ENCODE data around the gene KCNJ16.

Gene KCNJ16

DNA sequence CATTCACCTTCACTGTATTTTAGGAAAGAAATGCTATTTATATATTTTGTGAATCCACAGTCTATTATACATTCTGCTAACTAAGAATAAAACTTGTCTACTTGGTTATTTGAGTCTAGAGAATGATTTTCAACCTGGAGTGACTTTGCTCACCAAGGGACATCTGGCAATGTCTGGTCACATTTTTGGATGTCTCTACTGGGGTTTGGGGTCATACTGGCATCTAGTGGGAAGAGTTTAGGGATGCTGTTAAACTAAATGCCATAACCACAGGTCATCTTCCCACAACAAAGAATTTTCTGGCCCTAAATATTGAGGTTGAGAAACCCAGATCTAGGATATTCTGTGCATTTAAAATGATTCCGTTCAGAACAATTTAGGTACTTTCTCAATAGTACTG, 26.0 kb downstream of the KCNJ16 start:
- DNase-seq = no peak

DNA sequence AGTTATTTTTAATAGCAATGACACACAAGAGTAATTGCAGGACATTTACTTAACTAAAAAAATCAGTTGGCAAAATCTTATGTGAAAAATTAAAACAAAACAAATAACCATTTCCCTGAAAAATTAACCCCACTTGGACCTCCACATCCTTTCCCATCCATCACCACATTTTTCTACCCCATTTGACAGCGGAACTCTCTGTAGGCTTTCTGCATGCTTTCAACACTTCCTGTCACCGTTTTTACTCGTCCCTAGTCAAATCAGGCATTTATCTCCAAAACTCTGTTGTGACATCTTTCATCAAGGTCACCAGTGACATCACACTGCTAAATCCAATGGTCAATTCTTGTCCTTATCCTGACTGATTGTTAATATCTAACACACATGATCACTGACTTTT, 27.5 kb downstream of the KCNJ16 start:
- no peak for DNase-seq

DNA sequence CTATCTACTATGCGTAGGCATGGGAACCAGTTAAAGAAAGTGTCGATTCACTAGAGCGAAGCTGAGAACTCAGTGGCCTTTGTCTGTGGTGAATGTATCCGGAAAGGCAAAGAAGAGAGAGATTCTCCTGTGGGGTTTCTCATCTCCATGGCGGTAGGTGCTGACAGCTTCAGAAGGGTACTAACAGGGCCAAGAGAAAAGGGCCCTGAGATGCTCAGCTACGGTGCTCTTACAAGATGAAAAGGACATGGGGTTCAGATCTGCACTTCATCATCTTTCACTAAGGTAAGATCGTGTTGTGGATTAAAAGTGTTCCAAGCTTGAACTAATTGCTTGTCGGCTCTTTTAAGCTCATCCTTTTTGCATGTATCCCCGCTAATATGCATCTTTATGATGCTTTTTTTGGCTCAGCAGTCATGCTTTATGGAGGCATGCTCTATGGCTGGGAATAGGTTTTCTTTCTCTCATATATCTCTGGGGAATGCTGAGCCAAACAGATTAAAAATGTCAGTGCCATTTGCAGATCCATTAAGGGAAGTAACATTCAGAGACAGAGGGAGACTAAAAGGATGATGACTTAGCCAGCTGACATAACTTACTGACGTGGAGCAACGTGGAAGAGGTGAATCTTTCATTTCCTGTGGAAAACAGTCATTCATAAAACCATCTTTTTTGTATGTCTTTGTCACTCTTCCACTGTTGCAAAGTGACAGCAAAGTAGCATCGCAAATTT, 29.9 kb downstream of the KCNJ16 start:
- DNase-seq = no peak

DNA sequence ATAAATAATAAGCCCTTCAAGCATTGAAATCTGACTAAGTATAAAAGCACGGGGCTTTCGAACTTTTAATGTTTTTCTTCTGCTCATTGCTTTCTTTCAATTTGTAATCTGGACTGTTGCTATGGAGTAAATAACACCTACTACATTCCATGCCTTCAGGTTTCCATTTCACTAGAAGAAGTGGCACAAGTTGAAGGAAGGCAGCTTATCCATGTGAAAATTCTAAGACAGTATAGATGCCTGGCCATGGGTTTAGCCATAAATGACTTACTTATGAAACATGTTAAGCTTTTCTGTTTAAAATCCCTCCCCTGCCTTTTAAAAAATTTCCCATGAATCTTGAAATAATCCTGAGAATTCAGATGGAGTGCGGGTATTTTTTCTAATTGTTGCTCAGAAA, 30.6 kb downstream of the KCNJ16 start:
- DNase-seq = no peak

DNA sequence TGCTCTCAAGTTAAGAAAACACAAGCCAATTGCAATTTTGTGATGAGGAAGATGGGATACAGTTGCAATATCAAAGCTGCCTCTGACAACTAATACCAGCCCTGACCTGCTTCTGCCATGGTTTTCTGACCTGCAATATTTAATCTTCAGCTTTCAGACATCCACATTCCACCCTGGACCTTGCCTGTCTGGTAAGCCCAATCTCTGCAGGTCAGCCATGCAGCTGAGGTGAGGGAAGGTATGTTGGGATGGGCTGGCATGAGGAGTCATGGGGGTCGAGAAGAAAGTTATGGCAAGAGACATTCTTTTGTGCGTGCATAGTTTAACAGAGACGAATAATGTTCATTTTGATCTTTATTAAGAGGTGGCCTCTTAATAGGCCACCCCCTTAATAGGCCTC, 31.5 kb downstream of the KCNJ16 start:
- DNase-seq = no peak

DNA sequence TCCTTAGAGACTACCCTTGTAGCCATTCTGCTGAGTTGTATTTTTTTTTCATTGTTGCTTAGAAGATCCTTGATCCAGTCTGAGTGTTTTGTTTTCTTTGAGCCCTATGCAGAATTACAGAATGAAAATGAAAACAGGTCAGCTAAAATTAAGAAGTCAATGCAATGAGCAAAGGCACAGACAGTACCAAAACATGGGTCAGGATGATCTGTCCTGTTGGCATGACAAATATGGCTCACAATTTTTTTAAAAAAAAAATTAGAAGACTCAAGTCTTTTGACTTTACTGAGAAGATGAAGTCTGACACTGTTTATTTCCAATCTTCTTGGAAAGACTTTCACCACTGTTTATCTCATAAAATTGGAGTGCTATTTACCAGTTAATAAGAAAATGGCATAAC, 32.4 kb downstream of the KCNJ16 start:
- DNase-seq = no peak

DNA sequence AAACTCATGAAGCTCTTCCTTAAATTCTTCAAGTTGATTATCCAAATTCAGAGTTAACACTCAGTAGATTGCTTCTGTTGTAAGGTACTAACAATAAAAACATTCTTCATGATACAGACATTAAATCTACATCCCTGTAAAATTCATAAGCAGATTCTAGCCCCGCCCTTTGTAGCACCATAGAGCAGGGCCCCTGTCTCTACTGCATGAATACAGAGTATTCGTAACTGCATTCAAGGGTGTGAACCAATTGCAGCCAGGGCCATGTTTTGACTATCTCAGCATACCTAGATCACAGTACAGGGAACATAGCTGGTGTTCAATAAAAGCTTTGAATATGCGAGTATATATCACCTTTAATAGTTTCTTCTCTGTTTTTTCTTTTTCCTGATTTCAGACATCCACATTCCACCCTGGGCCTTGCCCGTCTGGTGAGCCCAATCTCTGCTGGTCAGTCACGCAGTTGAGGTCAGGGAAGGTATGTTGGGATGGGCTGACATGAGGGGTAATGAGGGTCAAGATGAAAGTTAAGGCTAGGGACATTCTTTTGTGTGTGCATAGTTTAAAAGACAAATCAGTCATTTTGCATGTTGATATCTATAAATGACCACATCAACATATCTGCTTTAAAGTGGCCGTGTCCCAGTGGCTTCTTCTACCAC, 33.0 kb downstream of the KCNJ16 start:
- no peak for DNase-seq

DNA sequence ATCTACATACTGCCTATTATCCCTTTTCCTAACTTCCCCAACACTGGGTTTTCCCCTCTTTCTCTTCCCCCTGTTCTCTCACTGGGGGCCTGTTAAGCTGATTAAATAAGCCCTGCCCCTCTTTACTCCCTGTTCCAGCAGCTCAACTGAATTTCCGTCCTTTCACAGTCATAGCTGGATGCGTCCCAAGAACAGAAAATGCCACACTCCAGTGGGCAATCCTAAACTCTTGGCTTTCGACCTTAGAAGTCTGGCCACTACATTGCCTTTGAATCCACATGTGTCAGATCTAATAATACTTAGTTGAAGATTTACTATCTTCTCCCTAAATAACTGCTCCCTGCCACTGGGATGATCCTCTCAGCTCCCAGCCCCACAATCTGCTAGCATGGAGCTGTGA, 34.5 kb downstream of the KCNJ16 start:
- no peak for DNase-seq

DNA sequence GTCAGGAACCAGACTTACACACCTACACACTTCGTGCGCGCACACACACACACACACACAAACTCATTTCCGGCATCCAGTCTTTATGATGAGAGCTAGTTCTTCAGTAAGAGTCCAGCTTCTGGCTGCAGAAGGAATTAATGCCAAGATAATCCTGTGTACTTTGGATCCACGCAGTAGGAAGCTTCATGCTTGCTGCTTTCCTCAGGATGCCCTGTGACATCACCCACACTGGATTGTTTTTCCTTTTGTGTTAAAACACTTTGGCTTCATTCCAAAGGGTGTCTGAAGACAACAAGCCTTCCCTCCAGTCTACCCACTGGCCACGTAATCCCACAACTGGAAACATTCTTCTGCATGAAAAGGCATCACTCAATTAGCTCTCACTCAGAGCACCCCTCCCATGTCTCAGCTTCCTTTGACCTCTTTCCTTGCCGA, 35.4 kb downstream of the KCNJ16 start:
- no peak for DNase-seq

DNA sequence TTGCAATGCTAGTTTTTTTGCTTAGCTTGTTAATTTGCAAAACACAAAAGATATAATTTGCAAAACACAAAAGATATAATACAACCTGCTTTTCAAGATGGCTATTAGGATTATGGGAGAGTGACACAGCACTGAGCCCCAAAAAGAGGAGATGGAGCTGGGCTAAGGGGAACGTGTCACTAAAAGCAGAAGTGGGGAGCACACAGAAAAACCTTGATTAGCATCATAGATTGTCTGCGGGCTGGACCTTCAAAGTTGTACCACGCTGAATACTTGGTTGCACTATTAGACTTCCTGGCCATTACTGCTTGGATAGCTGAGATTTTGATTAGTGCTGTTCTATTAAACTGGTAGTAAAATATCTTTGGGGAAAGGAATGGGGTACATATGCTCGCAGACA, 36.2 kb downstream of the KCNJ16 start:
- DNase-seq = no peak

DNA sequence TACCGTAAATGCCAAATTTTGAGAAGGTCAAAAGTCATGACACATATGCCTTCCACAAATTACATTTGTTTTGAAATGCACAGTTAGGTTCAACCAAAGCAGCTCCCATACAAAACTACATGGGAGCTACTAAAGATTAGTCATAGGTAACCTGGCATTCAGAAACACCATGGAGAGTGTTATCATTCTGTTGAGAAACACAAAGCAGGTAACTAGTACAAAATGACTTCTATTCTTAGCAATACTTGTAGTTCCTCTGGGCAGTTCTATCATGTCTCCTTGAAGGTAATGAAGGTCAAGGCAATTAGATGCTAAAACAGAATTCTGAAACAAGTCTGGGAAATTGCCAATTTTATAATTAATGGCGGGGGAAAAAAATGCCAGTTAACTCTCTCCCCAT, 39.4 kb downstream of the KCNJ16 start:
- DNase-seq = no peak

DNA sequence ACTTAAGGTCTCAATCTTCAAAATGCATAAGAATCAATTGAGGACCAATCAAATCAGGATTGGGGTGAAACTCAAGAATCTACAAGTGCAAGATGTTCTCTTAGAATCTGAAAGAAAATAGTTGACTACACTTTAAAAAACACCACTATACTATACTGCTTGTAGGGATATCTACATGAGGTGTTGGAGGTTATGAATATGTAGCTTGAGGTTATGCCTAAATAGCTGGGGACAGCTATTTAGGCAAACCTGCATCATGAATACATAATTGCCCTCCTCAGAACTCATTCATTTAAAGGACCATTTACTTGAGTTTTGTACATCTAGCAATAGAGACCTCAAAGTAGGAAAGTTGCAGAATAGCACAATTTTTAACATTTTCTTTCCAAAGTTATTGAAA, 40.1 kb downstream of the KCNJ16 start:
- no peak for DNase-seq

DNA sequence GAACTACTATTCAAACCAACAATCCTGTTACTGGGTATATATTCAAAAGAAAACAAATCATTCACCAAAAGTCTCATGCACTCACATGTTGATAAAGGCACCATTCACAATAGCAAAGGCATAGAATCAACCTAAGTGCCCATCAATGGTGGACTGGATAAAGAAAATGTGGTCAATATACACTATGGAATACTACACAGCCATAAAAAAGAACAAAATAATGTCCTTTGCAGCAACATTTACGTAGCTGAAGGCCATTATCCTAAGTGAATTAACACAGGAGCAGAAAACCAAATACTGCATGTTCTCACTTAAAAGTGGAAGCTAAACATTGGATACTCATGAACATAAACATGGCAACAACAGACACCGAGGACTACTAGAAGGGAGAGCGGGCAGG, 41.9 kb downstream of the KCNJ16 start:
- DNase-seq = no peak

DNA sequence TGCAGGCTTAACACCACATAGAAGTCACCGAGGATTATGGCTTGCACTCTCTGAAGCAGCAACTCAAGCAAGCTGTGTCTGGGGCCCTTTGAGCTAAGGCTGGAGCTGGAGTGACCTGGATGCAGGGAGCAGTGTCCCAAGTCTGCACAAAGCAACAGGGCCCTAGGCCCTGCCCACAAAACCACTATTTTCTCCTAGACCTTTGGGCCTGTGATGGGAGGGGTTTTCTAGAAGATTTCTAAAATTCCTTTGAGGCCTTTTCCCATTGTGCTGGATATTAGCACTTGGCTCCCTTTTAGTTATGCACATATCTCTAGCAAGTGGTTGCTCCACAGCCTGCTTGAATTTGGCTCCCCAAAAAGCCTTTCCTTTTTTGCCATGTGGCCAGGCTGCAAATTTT, 44.5 kb downstream of the KCNJ16 start:
- DNase-seq = no peak

DNA sequence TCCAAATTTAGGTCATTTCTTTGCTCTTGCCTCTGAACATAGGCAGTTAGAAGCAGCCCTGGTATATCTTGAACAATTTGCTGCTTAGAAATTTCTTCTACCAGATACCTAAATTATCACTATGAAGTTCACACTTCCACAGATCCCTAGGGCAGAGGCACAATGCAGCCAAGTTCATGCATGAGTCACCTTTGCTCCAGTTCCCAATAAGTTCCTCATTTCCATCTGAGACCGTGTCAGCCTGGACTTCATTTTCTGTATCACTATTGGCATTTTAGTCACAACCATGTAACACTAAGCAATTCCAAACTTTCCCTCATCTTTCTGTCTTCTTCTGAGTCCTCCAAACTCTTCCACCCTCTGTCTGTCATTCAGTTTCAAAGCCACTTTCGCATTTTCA, 45.0 kb downstream of the KCNJ16 start:
- DNase-seq = no peak

DNA sequence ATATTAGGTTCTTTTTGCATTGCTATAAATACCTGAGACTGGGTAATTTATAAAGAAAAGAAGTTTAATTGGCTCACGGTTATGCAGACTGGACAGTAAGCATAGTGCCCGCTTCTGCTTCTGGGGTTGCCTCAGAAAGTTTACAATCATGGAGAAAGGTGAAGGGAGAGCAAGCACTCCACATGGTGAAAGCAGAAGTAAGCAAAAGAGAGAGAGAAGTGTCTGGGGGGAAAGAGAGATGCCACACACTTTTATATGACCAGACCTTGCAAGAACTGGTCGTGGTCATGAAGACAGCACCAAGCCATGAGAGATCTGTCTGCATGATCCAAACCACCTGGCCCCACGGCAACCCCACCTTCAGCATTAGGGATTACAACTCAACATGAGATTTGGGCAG, 45.4 kb downstream of the KCNJ16 start:
- no peak for DNase-seq

DNA sequence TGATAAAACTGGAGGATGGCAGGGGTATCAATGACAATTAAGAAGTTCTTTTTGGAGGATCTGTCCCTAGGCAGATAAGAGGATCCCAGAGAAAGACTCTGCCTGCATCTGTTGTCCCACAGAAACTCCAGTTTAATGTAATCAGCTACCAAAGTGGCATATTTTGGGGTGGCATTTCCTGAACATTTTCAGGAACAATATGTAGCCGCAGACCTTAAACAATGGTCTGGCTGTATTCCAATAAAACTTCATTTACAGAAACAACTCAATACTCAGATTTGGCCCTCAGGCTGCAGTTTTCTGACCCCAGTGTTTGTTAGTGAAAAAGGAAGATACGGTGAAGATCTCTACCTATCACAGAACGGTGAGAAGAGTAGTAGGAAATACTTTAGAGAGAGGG, 46.1 kb downstream of the KCNJ16 start:
- no peak for DNase-seq

DNA sequence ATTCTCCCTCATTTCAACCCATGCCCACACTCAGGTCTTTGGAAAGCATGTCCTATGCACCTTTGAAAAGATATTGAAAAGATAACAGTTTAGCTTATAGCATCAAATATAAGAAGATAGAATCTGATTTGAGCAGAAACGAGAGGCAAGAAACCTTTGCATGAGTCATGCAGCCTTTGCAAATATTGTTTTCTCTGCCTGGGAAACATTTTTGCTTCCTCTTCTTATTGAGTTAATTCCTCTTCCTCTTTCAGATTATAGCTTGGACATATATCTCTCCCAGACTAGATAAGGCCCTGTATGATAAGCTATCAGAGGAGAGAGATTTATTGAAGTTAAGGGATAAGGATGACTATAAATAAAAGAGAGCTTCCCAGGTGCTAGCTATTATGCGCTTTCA, 48.2 kb downstream of the KCNJ16 start:
- DNase-seq = no peak

DNA sequence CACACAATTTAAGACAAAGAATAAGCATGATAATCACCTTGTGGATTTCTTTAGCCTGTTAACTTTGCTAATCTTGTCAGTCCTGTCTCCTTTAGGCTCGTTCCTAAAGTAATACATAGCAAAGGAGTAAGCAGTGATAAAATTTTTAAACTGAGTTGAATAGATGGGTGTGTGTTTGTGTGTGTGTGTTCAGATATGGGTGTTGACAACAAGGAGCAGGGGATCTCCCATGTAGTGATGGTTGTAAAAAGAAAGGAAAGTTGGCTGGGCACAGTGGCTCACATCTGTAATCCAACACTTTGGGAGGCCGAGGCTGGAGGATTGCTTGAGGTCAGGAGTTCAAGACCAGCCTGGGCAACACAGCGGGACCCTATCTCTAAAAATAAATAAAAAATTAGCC, 49.7 kb downstream of the KCNJ16 start:
- DNase-seq = no peak

DNA sequence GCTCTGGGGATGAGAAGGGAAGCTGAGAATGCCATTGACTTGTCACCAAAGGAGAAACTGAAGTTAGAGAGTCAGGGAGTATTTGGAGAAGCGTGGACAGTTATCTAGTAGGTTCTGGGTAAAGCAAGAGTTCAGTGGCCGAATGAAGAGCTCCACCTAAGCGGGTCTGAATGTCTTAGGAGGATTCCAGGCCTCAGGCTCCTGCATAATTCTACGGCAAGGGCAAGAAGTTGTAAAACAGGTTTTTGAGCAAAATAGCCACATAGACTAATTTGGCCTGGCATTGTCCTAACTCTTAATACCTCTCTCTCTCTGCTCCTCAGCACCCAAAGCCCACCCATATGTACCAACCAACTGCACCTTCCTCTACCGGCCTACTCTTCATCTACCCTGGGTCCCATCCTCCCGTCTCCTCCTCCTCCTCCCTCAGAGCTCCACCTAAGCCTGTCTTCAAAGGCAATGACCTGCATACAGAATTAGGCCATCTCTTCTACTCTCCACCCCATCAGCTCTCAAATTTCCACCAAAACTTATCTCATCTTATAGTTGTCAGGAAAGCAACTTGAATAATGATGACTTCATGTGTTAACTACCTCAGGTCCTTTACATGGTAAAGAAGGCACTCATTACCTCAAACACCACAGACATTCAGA, 52.3 kb downstream of the KCNJ16 start:
- DNase-seq = no peak

DNA sequence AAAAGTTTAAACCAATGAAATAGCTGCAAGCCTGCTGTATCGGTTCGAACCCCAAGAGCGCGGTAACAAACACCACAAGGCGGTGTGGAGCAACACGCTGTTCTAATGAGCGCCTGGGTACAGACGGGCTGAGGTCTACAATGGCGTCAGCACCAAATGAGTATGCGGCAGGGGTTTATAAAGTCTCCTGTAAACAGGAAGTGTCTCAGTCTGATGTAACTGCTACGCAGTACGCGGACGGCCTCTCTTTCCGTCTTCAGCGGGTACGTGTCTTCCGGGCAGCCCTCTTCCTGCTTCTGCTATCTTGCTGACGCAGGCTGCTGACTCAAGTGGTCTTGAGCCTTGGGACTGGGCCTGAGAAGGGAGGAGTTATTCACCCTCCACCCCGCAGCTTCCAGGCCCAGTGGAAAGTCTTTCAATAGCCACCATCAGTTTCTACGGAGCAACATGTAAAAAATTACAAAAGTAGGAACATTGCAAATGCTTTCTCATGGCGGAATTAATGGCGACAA, 53.8 kb downstream of the KCNJ16 start:
- DNase-seq = no peak

DNA sequence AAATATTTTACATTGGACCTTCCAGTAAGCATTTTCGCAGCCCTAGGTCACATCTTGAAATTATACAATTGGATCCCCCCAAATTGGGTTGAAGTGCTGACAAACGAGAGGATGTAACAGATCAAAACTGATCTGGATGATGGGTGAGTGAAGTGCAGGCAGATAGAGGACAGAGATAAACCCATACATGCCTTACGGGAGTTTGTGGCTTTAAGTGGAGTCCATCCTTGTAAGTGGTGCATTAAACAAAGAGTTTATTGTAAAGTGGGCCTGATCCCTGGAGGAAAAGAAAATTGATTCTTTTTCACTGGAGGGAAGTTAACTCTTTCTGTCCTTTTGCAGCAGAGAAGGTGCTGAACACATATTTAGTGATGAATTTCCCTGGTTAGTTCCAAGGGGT, 55.3 kb downstream of the KCNJ16 start:
- no peak for DNase-seq

DNA sequence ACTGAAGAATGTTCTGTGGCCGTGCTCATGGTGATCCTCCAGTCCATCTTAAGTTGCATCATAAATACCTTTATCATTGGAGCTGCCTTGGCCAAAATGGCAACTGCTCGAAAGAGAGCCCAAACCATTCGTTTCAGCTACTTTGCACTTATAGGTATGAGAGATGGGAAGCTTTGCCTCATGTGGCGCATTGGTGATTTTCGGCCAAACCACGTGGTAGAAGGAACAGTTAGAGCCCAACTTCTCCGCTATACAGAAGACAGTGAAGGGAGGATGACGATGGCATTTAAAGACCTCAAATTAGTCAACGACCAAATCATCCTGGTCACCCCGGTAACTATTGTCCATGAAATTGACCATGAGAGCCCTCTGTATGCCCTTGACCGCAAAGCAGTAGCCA, 57.5 kb downstream of the KCNJ16 start:
- DNase-seq = no peak

DNA sequence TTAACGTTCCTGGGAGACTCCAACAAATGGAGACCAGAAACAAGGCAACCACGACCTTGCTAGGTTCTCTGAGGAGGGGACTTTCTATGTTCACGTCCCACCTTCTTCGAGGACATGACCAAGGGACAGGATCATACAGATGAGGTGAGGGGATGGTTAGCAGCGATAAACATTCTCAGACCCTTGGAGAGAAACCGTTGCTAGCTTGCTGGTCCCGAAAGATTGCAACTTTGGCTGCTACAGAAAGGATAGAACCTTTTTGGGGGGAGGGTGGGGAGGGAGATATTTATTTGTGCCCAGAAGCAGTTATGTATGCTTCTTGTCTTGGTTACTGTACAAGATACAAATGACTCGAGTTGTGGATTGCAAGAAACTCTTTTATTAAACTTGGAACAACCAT, 59.0 kb downstream of the KCNJ16 start:
- no peak for DNase-seq

Measured in activated CD4-positive, alpha-beta T cell treated with anti-CD3 and anti-CD28 coated beads for 1 hour (primary cell).